Keratinocyte (primary cell): Measurements from ENCODE around the gene C22orf39. TPM values are rescaled to one million over a fixed set of nuclear protein-coding genes. Genes with fewer than 3 reads are reported as not detected.

Source experiments
- DNase-seq: peaks from one replicate; pipeline ENCODE4 v3.0.0-alpha.2; 2011; ENCODE audit warnings: low read depth, missing footprints, low spot score
- FAIRE-seq: peaks from 2 replicates; lab custom pipeline; 2011; peaks lifted over from hg19 to GRCh38; lab: Jason Lieb, UNC
- H2AFZ ChIP-seq: 2 replicates; pipeline ENCODE4 v1.6.0; 2012; ENCODE audit warnings: low read length, control low read depth, inconsistent platforms; ENCODE audit not compliant: control insufficient read depth
- H3K27ac ChIP-seq: 2 replicates; pipeline ENCODE4 v1.5.1; 2011; ENCODE audit warnings: low read length; ENCODE audit not compliant: control insufficient read depth, insufficient read depth
- H3K27me3 ChIP-seq: 3 replicates; pipeline ENCODE4 v1.6.0; 2011; ENCODE audit warnings: low read length; ENCODE audit not compliant: control insufficient read depth, insufficient read depth; ENCODE audit errors: extremely low read depth
- H3K36me3 ChIP-seq, 2 experiments: 2 replicates in 1 of 2; 3 replicates in 1 of 2; pipeline ENCODE4 v1.5.1; 2011; ENCODE audit warnings: low read length in 2 of 2, mild to moderate bottlenecking in 1 of 2; ENCODE audit not compliant: control insufficient read depth in 2 of 2, insufficient read depth in 2 of 2; ENCODE audit errors: extremely low read depth in 1 of 2
- H3K4me1 ChIP-seq: 3 replicates; pipeline ENCODE4 v1.5.1; 2011; ENCODE audit warnings: low read length; ENCODE audit not compliant: control insufficient read depth, insufficient read depth; ENCODE audit errors: extremely low read depth
- H3K4me2 ChIP-seq: 3 replicates; pipeline ENCODE4 v1.6.0; 2011; ENCODE audit warnings: low read depth, low read length; ENCODE audit not compliant: control insufficient read depth, insufficient read depth; ENCODE audit errors: extremely low read depth
- H3K4me3 ChIP-seq, 3 experiments: fragments of 200-600 bp in 1 of 3; sonication (generic) in 1 of 3; 2 replicates in 2 of 3; 3 replicates in 1 of 3; pipeline ENCODE4 v1.5.1; 2011 to 2016; ENCODE audit warnings: low read length in 3 of 3, mild to moderate bottlenecking in 3 of 3, control low read depth in 2 of 3, inconsistent platforms in 1 of 3, low read depth in 1 of 3, mixed read lengths in 1 of 3, mixed run types in 1 of 3, moderate library complexity in 1 of 3; ENCODE audit not compliant: control insufficient read depth in 2 of 3, insufficient read depth in 2 of 3; ENCODE audit errors: extremely low read depth in 1 of 3
- H3K79me2 ChIP-seq: 2 replicates; pipeline ENCODE4 v1.6.0; 2012; ENCODE audit warnings: low read length; ENCODE audit not compliant: control insufficient read depth, insufficient read depth
- H3K9ac ChIP-seq: 3 replicates; pipeline ENCODE4 v1.6.0; 2011; ENCODE audit warnings: low read length; ENCODE audit not compliant: control insufficient read depth, insufficient read depth; ENCODE audit errors: extremely low read depth
- H3K9me1 ChIP-seq: 3 replicates; pipeline ENCODE4 v1.6.0; 2011; ENCODE audit warnings: low read length; ENCODE audit not compliant: control insufficient read depth, insufficient read depth; ENCODE audit errors: extremely low read depth
- H3K9me3 ChIP-seq: 2 replicates; pipeline ENCODE4 v1.5.1; 2012; ENCODE audit warnings: low read depth, low read length; ENCODE audit not compliant: control insufficient read depth
- H4K20me1 ChIP-seq: 3 replicates; pipeline ENCODE4 v1.6.0; 2011; ENCODE audit warnings: low read length; ENCODE audit not compliant: control insufficient read depth, insufficient read depth; ENCODE audit errors: extremely low read depth
- CTCF ChIP-seq, 3 experiments: IDR thresholded peaks in 1 of 3; conservative IDR thresholded peaks in 1 of 3; optimal IDR thresholded peaks in 1 of 3; 2 replicates in 2 of 3; 3 replicates in 1 of 3; pipeline versions ENCODE3 to v1.5.1; 2011; ENCODE audit warnings: low read length in 3 of 3, mild to moderate bottlenecking in 3 of 3, moderate library complexity in 2 of 3, control low read depth in 1 of 3, inconsistent platforms in 1 of 3; ENCODE audit not compliant: insufficient read depth in 2 of 3; ENCODE audit errors: extremely low read depth in 1 of 3
- EZH2 ChIP-seq: IDR thresholded peaks from one replicate; pipeline ENCODE4 v1.6.1; 2012; ENCODE audit warnings: inconsistent platforms, mild to moderate bottlenecking, low read length, moderate library complexity
- dilution Hi-C: fragments of 300-500 bp; cut with MboI; formaldehyde crosslinking; loops from one replicate; pipeline ENCODE4 v1.7.0; 2020; ENCODE audit warnings: low sequenced_read_pairs; ENCODE audit not compliant: extremely low pct_ligation_motif_present
- polyA plus RNA-seq, 5 experiments: library from polyadenylated mRNA; depleted of rRNA in 3 of 5; stranded (reverse) in 3 of 5; stranded (forward) in 1 of 5; unstranded in 1 of 5; fragments of >200 nt; gene quantifications; 1 replicate in 1 of 5; 2 replicates in 3 of 5; 3 replicates in 1 of 5; pipeline versions ENCODE4 v1.2.1 to v1.2.3, GENCODE V29; 2011 to 2012; ENCODE audit warnings: missing spikeins in 2 of 5, low read depth in 1 of 5, low replicate concordance in 1 of 5

C22orf39 gene
- polyA plus RNA-seq, 1 donor (not counting 4 experiments of a cell fraction or from before 2014, with no cell fraction given): 13.8 TPM

- DNase-seq (no peak), FAIRE-seq (no peak)
- no peak for TF ChIP-seq EZH2
- TF ChIP-seq CTCF (optimal IDR thresholded peaks at IDR 0.05 in 1 of 3, IDR thresholded peaks at IDR 0.05 in 1 of 3, conservative IDR thresholded peaks at IDR 0.05 in 1 of 3; ENCODE audit: extremely low read depth in 1 of 3, insufficient read depth in 2 of 3, low read length in 3 of 3): no peak
- Histone ChIP-seq H2AFZ (peak overlapping the region; percentile 66), H3K9me1 (peaks cover 2% of the 10 kb centered on the region), H3K4me2 (peak overlapping the region; percentile 99), H3K9ac (peak overlapping the region; percentile 100), H4K20me1 (peaks cover 6% of the 10 kb centered on the region), H3K36me3 (peaks cover 9 to 16% of the 10 kb centered on the region in 2 experiments), H3K4me1 (peaks cover 36% of the 10 kb centered on the region), H3K27me3 (no peaks in the 10 kb centered on the region), H3K9me3 (no peaks in the 10 kb centered on the region), H3K4me3 (peak overlapping the region; percentile 58 to 98 (median 96)), H3K79me2 (peaks cover 60% of the 10 kb centered on the region), H3K27ac (peak overlapping the region; percentile 100)
- dilution Hi-C loops: no loop called here
These were observed 30.8 kb upstream of the C22orf39 start for GRCh38 chr22:19478045-19478900.

GRCh38 chr22:19477321-19478044, 30.0 kb upstream of the C22orf39 start:
- peaks cover 36% of the 10 kb centered on the region for H3K4me1 ChIP-seq
- no peak overlapping the region for H2AFZ ChIP-seq
- peak overlapping the region; percentile 100 for H3K27ac ChIP-seq
- H3K9me3 ChIP-seq: no peaks in the 10 kb centered on the region
- DNase-seq (no peak), FAIRE-seq (no peak)
- peaks cover 2% of the 10 kb centered on the region for H3K9me1 ChIP-seq
- peak overlapping the region; percentile 100 for H3K9ac ChIP-seq
- H4K20me1 ChIP-seq: peaks cover 6% of the 10 kb centered on the region
- peaks cover 15 to 17% of the 10 kb centered on the region in 2 experiments for H3K36me3 ChIP-seq
- H3K79me2 ChIP-seq: peaks cover 61% of the 10 kb centered on the region
- dilution Hi-C loops: no loop called here
- H3K27me3 ChIP-seq: no peaks in the 10 kb centered on the region
- peak overlapping the region; percentile 99 for H3K4me2 ChIP-seq
- TF ChIP-seq CTCF (optimal IDR thresholded peaks at IDR 0.05 in 1 of 3, IDR thresholded peaks at IDR 0.05 in 1 of 3, conservative IDR thresholded peaks at IDR 0.05 in 1 of 3; ENCODE audit: extremely low read depth in 1 of 3, insufficient read depth in 2 of 3, low read length in 3 of 3): no peak
- peak overlapping the region; percentile 58 to 98 (median 96) for H3K4me3 ChIP-seq
